Activated naive CD4-positive, alpha-beta T cell (primary cell): ENCODE results near the gene NRAS.

ENCODE experiments used
- DNase-seq, 4 experiments: peaks; one replicate each; lab custom pipeline; 2025; lab: John Stamatoyannopoulos, UW

Gene NRAS

DNA sequence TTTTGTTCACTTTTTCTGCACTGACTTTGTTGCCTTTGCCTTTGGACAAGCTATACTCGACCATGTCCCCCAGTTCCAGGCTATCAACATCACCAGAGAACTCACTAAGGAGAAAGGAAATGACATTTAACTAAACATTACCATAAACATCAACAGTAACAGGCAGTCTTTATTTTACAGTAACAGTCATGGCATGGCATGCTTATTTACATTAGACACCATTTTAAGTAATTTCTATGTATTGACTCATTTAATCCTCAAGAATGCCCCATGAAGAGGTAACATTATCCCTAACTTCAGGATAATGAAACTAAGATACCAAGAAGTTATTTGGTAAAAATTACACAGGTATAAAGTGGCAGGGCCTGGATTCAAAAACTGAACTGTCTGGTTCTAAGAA, 8.7 kb upstream of the NRAS start:
- no peak for DNase-seq

DNA sequence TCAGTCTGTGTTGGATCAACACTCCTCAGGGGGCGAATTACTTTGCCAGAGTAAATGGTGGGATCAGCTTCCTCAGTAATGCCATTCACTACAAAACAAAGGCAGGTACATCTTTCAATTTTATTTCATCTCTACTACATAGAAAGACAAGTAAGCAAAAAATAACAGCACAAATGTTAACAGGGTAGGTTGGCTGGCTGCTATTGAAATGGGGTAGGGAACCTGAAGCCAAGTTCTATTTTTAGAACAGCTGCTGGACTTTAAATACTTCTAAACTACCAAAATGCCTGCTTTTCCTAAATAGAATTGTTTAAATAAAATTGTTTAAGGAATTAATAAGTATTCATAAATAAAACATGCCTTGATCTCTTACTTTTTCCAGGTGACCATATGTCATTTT, 7.3 kb upstream of the NRAS start:
- DNase-seq, result no peak

DNA sequence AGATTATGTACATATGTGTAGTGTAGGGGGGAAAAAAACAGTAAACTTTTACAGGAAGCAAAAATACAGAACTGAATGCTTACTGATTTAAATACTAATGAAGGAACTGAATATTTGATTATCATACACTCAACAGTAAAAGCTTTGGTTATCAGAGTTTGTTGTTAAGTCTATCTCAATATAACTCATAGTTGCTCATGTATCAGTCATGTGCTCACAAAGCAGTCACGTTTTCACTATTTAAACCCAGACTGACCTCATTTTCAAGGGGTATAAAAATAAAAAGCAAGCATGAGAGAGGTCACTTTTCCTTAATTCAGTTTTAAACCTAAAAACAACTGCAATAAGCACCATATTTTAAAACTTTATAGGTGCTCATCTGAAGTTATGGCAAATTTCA, 6.9 kb upstream of the NRAS start:
- no peak for DNase-seq

DNA sequence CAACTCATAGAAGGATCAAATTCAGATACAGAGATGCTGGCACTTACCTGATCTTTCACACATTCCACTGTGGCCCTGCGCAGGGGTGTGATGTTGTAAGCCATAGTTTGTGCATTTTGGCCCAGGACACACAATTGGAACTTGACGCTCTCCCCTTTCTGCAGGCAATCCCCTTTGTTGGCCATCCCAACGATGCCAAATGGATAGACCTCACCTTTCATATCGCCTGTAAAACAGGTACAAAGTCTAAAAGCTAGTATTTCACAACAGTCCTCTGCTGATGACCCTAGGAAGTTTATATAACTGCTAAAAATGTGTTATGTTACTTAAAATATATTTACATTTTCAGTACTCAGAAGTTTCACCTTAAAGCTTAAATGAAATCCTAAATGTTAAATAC, 3.9 kb upstream of the NRAS start:
- DNase-seq, result no peak

DNA sequence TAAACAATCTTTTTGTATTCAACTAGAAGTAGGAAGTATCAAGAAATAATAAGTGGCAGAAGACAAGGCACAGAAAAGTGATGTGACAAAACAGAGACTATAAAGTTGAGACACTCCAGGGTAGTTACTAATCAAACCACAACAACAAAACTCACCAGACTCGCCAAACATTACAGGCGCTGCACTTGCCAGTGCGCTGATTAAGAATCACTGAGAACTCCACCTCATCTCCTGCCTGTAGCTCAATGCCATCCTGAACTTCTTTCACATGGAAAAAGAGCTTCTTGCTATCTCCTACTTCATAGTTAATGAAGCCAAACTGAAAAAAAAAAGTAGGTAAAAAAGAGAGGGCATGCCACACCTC, 2.8 kb upstream of the NRAS start:
- no peak for DNase-seq

DNA sequence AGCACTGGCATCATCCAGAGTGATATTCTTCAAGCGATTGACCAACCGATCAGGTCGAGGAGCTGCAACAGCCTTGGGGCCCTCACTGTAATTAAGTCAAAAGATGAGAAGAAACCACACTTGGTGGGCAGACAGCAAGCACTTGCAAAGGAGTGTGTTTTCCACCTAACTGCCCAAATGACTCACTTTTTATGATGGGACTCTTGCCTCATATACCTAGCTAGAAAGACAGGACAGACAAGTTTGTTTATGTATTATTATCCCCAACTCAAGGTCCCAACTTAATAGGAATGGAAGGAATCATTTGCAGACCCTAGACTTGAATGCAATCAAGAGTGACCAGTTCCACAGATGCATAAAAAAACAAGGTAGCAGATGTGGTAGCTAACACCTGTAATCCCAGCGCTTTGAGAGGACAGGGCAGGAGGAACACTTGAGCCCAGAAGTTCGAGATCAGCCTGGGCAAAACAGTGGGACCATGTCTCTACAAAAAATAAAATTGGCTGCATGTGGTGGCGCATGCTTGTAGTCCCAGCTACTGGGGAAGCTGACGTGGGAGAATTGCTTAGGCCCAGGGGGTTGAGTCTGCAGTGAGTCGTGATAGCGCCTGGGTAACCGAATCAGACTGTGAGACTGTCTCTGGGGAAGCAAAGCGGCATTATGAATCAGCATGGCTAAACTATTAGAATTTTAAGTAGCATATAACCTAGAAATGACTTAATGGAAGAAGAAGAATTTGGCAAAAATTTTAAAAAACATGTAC, 2.3 kb upstream of the NRAS start:
- no peak for DNase-seq

DNA sequence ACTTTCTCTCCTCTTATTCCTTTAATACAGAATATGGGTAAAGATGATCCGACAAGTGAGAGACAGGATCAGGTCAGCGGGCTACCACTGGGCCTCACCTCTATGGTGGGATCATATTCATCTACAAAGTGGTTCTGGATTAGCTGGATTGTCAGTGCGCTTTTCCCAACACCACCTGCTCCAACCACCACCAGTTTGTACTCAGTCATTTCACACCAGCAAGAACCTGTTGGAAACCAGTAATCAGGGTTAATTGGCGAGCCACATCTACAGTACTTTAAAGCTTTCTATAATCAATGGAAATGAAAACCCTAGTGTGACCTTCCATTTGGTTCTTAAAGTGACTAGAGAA, 643 bp downstream of the NRAS start:
- no peak for DNase-seq

DNA sequence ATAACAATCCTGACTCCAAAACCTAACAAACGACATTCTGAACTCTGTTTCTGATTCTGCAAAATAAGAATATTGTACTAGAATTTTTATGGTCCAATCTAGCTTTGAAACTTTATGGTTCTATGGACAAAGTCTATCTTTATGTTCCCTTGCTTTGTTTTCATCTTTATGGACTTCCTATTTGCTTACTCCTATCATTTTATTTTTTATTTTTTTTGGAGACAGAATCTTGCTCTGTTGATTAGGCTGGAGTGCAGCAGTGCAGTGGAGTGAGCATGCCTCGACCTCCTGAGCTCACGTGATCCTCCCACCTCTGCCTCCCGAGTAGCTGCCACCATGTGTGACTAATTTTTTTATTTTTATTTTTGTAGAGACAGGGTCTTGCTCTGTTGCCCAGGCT, 3.6 kb downstream of the NRAS start:
- DNase-seq, result no peak

DNA sequence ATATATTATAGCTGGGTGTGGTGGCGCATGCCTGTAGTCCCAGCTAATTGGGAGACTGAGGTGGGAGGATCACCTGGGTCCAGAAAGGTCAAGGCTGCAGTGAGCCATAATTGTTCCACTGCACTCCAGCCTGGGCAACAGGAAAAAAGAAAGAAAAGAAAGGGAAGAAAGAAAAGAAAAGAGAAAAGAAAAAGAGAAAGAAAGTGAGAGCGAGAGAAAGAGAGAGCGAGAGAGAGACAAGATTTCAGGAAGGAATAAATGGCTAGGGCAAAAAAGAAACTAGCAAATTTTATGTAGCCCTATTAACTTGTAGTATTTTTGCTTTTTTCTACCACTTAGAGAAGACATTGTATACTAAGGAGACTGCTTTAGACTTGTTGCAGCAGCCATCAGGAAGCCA, 6.2 kb downstream of the NRAS start:
- DNase-seq, result no peak

DNA sequence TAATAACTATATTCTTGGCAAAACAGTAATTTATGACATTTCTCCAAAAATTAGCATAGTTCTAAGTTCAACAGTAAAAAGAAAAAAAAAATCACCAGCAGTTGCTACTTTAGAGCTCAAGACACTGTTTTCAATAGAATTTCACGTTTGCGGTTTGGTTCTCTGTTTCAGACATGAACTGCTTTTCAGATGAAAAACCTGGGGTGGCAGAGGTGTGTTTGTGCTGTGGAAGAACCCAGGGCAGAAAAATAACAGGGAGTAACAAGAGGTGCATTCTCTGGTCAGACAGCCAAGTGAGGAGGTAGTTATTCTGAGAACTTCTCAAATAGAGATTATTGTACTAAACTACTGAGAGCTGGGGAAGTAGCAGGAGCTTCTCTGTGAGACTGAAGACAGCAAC, 9.0 kb downstream of the NRAS start:
- DNase-seq, result no peak

DNA sequence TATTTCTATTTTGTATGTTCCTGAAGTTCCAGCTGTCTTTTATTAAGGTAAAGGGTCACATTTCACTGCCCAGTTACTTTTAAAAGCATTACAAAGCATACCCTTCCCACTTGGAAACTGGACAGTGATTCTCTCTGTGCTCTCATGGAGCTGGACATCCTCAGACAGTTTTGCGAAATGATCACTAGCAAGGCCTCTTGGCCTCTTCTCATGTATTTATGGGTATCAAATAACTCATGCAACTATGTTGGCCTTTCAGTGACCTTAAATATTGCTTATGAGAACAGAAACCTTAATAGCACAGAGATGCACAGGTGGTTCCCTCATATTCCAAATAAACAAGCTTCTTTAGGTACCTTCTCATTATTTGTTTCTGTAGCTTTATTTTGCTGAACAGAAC, 13.3 kb downstream of the NRAS start:
- DNase-seq, result no peak

DNA sequence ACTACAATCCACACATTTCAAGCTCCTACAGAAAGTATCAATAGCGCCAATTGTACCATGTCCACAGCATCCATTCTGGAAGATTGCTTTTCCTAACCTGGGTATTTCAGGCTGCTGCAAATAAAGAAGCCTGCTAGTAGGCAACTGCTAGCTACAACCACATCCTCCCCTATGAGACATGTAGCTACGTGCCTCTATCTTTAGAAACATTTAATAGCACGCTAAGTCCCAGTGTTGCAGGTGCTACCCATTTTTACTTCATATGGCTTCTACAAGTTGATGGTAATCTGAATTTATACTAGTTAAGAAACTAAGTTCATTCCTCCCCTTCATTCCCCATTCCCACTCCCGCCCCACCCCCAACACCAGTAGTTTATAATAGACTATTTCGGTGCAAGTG, 13.8 kb downstream of the NRAS start:
- no peak for DNase-seq

DNA sequence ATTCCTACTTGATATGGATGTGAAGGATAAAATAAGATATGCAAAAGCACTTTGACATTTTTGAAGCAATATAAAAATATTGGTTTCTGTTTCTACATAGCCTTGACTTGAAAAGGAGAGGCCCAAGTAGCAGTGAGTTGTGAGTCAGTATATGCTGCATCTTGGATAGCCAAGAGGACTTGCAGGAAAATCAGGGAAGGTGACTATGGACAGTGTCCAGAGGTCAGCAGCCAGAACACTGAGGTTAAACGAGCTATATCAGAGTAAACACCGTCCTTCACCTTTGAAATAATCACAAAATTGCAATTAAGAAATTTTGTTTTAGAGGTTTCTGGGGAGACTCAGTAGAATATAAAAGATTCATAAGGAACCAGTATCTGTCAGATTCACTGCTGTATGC, 14.6 kb downstream of the NRAS start:
- no peak for DNase-seq

DNA sequence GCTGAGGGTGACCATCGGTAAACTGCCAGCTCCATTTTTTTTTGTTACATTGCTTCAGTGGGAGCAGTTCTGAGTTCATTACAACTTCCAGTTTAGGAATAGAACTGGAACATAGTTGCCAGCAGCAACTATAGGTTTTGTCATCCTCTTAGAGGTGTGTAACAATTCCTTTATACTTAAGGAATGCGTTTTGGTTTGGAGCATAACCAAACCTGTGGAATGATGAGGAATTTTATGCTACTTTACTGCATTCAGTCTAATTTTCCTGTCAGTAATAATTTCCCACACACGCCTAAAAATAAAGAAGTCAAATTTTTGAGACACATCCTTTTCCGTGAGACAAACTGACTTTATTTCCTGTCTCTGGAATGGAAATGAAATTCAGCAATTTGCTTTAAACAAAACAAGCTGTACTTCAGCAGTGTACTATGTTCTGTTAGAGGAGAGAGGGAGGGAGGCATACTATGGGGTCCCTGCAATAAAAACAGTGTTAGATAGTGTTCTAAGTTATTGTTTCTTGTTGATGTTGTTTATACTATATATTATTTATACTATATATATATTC, 16.5 kb downstream of the NRAS start:
- no peak for DNase-seq

DNA sequence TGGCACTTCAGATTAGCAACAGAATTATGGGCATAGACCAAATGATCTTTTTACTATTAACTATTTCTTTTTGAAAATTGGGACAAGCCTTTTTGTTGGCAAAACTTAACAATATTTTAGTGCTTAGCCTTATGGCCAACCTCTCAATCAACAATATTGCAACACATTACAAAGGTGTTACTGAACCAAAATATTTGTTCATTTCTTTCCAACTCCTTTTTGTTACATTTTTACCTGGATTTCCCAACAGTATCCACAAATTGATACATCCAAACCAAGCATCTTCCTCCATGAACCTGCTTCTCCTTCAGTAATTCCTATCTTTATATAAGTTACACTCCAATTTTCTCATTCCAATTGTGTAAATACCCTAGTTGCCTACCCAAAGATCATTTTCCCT, 19.8 kb downstream of the NRAS start:
- no peak for DNase-seq

DNA sequence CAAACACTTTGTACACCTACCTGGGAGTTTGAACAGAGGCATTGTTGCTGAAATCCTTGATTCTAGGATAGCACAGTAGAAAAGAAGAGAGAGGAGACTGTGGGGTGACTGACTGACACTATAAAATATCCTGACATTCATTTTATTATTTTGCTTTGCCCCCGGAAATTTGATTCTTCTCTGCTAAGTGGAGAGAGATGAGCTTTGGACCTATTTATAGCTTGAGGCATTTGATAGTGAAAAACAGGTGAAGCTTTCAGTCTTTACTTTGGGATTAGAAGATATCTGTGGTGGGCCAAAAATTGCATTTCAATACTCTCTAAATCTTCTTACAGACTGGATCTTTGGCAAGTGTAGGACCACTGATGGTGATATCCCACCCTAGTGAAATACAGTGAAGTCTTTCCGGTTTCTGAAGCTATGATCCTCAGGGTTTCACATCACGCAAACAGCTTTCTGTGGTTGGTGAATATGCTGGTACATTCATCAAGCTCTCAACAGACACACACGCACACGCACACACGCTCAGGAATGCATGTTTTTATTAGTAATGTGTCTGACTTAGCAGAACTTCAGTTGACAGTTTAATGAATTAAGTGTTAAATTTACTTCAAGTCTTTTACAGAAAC, 21.0 kb downstream of the NRAS start, which contains the start of gene AMPD1:
TSS of gene AMPD1 (minus strand) at position 117 of the 629 bp plus-strand sequence. CDS start at position 42, 75 bp downstream.
- DNase-seq, result no peak

DNA sequence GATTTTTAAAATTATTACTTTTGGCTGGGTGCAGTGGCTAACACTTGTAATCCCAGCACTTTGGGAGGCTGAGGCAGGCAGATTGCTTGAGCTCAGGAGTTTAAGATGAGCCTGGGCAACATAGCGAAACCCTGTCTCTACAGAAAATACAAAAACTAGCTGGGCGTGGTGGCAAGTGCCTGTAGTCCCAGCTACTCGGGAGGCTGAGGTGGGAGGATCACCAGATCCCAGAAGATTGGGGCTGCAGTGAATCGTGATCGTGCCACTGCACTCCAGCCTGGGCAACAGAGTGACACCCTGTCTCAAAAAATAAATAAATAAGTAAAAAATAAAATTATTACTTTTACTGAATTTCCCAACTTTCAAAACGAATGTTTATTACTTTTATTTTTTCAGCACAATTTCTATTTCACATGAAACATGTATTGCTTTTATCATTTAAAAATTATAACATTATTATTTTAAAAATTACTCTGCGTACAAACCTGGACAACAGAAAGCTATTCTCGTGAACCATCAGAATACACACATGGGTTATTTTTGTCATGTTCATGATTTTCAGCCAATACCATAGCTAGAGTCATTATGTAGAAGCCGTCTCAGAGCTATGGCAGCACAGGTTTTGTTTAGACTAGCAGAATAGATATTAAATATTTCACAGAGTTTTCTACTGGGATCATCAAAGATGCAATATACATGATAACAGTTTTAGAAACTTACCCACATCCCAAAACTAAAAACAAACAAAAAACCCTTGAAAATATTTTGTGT, 21.8 kb downstream of the NRAS start:
- no peak for DNase-seq

DNA sequence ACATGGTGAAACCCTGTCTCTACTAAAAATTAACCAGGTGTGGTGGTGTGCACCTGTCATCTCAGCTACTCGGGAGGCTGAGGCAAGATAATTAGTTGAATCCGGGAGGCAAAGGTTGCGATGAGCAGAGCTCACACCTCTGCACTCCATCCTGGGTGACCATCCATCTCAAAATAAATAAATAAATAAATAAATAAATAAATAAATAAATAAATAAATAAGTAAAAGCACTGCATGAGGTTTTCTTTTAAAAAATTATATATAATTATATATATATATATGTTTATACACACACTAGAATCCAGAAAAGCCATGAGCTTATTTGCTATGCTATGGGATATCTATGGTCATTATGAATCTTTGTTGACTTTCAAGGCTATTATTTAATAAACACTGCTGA, 23.6 kb downstream of the NRAS start:
- no peak for DNase-seq

DNA sequence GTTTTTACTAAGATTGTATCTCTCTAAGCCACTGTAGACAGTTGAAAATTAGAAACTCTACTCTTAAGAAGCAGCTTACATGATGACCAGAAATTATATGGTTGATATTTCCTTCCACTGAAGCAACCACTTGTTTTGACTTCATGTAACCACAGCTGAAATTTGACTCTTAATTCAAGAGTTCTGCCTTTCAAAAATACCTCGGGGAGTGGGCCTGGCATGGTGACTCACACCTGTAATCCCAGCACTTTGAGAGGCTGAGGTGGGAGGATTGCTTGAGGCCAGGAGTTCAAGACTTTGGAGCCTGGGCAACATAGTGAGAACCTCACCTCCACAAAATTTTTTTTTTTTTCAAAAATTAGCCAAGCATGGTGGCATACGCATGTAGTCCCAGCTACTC, 25.5 kb downstream of the NRAS start:
- DNase-seq, result no peak

DNA sequence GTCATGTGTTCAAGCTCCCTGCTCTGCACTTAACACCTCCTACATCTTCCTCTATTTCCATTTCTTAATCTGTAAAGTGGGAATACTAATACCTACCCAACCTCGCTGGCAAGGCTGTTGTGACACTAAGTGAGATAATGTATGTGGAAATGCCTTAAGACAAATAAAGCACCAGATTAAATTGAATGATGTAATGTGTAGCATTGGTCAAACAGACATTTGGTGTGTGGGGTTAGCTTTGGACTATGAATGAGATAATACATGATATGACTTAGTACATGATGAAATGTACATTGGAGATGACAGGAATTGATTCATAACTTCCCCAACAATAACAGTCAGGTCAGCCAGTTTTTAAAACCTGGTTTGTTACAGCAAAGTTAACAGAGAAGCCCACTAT, 26.4 kb downstream of the NRAS start:
- no peak for DNase-seq

DNA sequence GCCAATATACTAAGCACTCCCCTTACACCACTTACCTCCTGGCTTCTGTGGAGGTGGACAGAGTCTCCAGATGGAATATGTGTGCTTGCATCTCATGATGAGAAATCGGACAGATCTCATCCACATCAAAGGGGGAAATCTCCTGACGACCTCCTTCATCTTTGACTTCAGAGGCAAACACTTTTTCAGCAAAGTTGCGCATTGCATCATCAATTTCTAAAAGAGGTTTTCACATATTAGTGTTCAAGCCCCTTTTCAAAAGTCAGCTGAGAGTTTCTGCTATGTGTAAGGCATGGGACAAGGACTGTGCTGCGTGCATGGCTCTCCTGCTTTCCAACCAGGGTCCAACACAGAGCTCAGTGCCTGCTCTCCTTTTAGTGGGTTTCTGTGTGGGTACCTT, 28.0 kb downstream of the NRAS start:
- no peak for DNase-seq

DNA sequence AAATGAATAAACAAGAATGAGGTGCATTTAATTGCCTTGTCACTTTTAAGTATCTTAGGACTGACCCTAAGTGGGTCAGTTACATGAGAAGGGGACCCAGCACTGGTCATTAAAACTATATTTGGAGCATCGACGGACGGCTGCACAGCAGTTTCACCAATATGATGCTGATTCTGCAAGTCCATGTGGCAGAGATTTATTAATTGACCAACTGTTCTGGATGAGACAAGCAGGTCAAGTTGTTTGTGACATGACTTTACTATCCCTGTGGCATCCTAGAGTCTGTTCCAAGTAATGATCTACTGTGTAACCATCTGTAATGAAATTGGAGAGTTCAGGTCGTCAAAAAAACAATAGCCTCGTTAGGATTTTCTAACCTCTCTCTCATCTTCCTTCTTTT, 30.7 kb downstream of the NRAS start:
- DNase-seq, result no peak

DNA sequence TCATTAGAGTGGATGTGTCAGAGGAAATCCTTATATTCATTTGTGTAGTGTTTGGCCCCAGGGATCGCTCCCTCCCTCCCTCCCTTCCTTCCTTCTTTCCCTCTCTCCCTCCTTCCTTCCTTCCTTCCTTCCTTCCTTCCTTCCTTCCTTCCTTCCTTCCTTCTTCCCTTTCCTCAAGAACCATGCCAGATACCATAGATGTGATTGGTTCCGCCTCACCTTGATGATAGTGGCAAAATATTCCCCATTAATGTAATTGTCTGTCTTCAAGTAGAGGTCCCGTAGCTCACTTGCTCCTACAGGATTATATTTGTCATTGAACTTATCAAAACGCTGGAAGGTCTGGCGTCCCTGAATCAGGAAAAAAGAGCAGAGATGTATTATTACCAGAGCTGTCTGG, 38.9 kb downstream of the NRAS start:
- DNase-seq, result no peak
